H54 (cell line): Measurements from ENCODE around the gene GRAMD1A.
"Not testable (repeated sequence)": the region's sequence is repeated elsewhere in the genome, so short reads cannot be mapped to it uniquely, and the experiment has no call there.

ENCODE experiments used
- DNase-seq: peaks from one replicate; pipeline ENCODE4 v3.0.0; 2011; ENCODE audit warnings: low spot score, mixed read lengths; ENCODE audit not compliant: insufficient read length
- FAIRE-seq: peaks from 3 replicates; lab custom pipeline; 2011; peaks lifted over from hg19 to GRCh38; lab: Jason Lieb, UNC
- POLR2A ChIP-seq: IDR thresholded peaks from 2 replicates; pipeline ENCODE4 v1.6.1; 2011; ENCODE audit warnings: low read depth, mild to moderate bottlenecking, low read length

GRAMD1A gene

DNA sequence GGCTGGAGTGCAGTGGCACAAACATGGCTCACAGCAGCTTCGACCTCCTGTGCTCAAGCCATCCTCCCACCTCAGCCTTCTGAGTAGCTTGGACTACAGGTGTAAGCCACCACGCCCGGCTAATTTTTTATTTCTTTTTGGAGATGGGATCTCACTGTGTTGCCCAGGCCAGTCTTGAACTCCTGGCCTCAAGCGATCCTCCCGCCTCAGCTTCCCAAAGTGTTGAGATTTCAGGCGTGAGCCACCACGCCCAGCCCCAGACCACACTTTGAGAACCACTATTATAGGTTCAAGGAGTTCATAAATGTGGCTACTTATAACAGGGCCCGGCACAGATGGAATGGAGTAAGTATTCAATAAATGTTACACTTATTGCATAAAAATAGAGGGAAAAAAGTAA, 26.9 kb downstream of the GRAMD1A start:
- no peak for DNase-seq
- no peak for FAIRE-seq
- no peak for TF ChIP-seq POLR2A

DNA sequence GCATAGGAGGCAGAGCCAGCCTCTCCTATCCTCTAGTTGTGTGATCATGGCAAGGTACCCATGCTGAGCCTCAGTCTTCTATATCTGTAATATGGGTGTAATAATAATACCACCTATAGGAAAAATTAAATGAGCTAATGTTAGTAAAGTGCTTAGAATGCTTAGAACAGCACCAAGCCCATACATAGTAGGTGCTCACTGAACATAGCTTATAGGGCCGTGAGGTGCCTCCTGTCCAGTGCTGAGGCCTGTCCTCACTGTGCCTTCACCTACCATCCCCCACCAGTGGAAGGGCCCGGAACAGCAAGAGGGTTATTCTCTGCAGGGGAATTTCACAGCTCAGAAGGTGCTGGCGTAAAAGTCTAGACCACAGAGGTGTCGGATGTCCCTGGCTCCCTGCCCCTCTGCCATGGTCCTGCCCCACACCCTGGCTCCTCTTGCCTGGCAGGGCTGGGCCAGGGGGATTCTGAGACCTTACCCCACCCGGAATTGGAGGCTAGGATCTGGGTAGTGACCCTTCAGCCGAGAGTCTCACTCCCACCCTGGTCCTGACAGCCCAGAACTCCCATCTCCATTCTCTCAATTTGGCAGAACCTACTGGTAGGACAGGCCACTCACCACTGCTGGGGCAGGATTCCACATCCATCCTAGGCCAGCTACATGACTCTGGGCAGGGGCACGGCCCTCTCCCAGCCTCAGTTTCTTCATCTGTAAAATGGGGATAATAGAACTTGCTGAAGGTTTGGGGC, 27.9 kb downstream of the GRAMD1A start:
- no peak for DNase-seq
- no peak for FAIRE-seq
- TF ChIP-seq POLR2A = no peak

DNA sequence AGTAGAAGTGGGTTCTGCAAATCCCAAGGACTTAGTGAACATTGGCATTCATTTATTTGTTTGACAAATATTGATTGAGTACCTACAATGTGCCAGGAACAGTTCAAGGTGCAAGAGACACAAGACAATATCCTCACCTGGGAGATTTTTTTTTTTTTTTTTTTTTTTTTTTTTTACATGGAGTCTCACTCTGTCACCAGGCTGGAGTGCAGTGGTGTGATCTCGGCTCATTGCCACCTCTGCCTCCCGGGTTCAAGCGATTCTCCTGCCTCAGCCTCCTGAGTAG, 28.4 kb downstream of the GRAMD1A start:
- not testable (repeated sequence) for DNase-seq, FAIRE-seq

DNA sequence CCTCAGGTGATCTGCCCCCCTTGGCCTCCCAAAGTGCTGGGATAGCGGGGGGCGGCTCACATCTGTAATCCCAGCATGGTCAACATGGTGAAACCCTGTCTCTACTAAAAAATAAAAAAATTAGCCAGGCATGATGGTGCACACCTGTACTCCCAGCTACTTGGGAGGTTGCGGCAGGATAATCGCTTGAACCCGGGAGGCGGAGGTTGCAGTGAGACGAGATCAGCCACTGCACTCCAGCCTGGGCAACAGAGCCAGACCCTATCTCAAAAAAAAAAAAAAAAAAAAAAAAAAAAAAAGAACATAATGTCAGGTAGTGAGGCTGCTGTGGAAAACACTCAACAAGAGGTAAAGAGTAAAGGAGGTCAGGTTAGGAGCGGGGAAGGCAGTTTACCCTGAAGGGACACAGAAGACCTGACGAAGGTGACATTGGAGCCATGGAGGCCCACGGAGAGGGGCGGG, 29.2 kb downstream of the GRAMD1A start:
- DNase-seq, FAIRE-seq: not testable (repeated sequence)

DNA sequence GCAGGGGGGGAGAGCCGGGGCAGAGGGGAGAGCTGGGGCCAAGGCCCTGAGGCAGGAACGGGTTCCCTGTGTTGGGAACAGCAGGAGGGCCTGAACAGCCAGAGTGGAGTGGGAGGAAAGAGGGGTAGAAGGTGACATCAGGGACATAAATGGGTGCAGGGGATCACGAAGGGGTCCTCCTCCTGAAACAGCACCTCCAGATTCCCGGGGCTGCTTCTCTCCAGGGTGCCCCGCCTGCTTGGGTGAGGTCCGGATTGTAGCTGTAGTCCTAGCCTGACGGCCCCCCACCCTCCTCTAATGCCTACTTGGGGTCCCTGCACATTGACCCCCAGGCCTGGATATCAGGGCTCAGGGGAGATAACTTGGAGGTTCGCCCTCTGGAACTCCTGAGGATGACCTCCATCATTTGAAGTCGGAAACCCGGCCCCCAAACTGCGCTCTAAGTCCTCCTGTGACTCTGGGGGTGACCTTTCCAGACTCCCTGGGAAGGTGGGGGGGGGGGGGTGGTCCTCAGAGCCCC, 29.7 kb downstream of the GRAMD1A start:
- no peak for TF ChIP-seq POLR2A
- peak; percentile 59 for DNase-seq
- no peak for FAIRE-seq

DNA sequence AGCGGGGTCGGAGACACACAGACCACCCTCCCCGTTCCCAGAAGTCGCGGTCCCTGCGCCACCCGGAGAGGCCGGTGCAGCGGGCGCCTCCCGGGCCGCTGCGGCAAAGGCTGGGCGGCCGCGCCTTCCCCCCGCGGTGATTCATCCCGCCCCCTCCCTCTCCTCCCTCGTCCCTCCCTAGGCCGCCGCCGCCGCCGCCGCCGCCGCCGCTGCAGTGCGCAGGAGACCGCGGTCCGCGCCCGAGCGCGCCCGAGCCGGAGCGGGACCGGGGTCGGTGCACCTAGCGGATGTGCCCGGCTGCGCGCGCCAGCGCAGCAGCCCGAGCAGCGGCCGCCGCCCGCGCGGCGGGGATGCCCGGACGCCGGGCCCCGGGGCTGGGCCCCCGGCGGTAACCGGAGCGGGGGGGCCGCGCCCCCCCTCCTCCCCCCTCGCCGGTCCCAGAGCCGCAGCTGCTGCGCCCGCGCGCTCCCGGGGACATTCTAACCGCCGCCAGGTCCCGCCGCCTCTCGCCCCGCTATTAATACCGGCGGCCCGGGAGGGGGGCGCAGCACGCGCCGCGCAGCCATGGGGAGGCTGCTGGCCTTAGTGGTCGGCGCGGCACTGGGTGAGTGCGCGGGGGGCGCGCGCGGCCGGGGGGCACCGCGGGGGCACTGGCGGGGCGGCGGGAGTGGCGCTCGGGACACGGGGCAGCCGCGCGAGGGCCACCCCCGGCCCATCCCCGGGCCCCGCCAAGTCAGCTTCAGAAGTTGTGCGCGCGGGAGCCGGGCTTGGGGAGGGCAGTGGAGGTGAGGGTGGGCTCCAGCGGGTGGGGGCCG, 30.3 kb downstream of the GRAMD1A start, which contains the start of gene SCN1B:
SCN1B (plus strand) TSS at position 214 of the 815 bp plus-strand sequence; CDS start at position 565, 351 bp downstream.
- TF ChIP-seq POLR2A = no peak
- DNase-seq (peak; percentile 92), FAIRE-seq (no peak)

DNA sequence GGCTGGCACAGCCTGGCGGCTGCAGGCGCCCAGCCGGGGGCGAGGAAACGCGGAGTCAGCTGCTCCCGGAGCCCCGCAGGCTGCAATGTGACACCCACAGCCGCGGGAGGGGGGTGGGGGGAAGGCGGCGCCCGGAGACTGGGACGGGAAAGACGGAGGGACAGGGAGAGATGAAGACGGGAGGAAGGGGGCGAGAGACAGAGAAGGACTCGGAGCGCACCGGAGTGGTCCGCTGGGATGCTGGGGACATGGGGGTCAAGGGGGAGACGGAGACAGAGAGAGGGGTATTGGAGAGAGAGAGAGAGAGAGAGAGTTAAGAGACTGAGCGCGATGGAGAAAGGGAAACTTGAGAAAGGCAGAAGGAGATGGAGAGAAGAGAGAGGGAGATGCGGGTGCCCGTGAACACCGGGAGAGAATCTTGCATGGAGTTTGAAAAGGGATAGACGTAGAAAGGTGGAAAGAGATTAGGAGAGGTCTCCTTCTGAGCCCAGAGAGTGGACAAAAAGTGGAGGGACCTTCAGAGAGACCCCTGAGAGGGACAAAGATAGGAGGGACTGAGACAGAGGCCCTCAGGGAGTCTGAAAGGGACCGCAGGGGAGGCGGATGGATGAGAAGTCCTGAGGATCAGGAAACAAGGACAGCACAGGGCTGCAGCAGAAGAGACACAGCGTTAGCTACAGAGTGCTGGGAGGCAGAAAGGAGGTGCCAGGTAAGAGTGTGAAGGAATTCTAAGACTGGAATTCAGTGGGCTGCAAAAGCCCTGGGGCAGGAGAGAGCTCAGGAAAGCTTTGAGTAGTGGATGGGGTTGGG, 31.2 kb downstream of the GRAMD1A start:
- TF ChIP-seq POLR2A = no peak
- FAIRE-seq = no peak
- DNase-seq = peak; percentile 65

DNA sequence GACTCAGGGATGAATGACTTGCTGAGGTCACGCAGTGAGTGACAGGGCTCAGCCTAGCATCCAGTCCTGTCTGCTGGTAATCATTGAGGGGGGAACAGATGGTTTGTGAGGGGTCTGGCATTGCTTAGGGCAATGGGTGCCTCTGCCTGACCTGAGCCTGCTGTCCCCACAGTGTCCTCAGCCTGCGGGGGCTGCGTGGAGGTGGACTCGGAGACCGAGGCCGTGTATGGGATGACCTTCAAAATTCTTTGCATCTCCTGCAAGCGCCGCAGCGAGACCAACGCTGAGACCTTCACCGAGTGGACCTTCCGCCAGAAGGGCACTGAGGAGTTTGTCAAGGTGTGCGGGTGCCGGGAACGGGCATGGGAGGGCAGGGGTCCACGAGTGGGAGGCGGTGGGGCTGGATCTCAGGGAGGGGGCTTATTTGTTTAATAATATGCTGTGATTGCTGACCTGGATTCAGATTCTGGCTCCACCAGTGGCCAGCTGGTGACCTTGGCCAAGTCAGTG, 32.3 kb downstream of the GRAMD1A start:
- TF ChIP-seq POLR2A = no peak
- FAIRE-seq = no peak

DNA sequence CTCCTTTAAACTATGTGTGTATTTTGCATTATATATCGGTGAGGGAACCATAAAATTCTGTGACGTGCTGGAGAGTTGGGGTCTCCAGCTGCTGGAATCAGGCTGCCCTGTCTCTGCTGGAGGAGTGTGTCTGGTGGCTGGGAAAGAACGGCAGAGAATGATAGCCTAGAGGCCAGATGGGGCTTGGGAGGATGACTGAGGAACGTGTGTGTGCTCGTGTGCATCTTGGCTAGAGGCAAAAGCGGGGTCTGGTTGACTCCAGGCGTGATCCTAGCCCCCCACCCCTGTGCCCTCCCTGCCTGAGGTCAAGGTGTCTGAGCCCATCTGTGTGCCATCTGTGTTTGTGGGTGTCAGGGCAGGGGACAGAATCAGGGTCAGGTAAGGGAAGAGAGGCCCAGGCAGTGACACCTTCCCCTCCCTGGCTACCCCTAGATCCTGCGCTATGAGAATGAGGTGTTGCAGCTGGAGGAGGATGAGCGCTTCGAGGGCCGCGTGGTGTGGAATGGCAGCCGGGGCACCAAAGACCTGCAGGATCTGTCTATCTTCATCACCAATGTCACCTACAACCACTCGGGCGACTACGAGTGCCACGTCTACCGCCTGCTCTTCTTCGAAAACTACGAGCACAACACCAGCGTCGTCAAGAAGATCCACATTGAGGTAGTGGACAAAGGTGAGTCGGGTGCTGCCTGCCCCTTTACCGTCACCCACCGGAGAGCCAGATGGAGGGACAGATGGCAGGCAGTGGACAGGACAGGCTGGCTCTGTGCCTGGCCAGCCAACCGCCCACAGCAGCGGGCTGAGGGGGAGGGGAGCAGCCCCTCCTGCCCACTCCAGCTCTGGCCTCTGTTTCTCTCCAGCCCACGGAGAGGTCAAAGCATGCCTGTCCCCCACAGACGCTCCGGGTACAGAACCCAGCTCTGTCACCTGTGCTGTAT, 33.2 kb downstream of the GRAMD1A start:
- no peak for TF ChIP-seq POLR2A
- DNase-seq (no peak), FAIRE-seq (no peak)

More for the DNA sequence above, 32.3 kb downstream of the GRAMD1A start:
- no peak for DNase-seq

DNA sequence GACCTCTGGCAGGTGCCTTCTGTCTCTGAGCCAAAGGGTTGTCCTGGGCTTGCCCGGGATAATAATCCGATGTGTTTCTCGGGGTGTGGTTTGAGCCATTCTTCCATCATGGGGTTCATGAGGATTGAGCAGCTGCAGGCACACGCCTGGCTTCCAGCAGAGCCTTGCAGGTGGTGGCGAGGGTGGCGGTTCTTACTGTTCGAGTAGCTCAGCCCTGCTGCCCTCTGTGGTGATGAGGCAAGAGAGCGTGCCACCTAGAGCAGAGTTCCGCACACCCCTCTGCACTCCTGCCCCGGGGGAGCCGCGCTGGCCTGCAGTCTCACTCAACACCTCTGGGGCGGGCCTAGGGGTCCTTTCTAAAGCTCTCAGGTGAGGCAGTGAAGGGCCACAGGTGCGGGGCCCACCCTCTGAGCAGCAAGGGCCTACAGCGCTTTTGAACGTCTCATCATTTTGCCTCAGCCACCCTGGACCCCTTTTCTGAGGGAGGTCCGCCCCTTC, 33.9 kb downstream of the GRAMD1A start:
- DNase-seq (no peak), FAIRE-seq (no peak)
- TF ChIP-seq POLR2A = no peak

DNA sequence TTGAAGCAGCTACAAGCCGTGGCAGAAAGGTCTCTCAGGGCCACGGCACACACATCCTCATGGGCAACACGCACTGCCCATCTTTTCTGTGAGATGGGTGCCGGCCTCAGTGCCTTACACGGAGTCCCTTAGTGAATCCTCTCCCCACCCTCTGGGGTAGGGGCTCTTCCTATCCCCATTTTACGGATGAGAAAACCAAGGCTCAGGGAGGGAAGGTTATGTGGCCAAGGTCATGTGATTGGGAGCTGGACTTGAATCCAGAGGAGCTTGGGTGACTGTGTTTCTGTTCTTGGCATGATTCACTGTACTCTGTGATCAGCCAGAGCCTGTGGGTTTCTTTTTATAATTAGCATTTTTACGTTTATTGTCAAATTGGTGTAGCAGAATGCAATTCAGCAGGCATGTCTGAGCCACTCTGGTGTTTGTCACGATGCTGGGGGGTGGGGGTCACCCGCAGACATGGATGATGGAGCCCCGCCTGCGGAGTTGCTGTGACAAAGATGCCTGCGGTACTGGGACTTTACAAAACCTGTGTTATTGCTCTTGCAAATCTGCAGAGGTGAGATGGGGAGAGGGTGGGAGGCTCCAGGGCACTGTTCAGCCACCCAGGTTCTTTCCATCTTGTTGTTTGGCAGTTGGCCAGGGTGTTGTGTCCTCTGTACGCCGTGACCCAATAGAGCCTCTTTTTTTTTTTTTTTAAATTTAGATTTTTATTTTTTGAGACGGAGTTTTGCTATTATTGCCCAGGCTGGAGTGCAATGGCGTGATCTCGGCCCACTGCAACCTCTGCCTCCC, 34.7 kb downstream of the GRAMD1A start:
- no peak for TF ChIP-seq POLR2A
- DNase-seq = no peak
- no peak for FAIRE-seq
